Bronchial epithelial cell (primary cell): ENCODE results near the gene NREP. TPM values are rescaled to one million over a fixed set of nuclear protein-coding genes. Genes with fewer than 3 reads are reported as not detected.
A peak's percentile ranks its signal among the peaks of the same experiment; 100 is the strongest.

Experiments used
- DNase-seq: peaks from one replicate; pipeline ENCODE4 v3.0.0-alpha.2; 2010; ENCODE audit warnings: low read depth
- FAIRE-seq: peaks from 2 replicates; lab custom pipeline; 2011; peaks lifted over from hg19 to GRCh38; lab: Jason Lieb, UNC
- H3K27me3 ChIP-seq: 2 replicates; pipeline ENCODE4 v1.5.1; 2011; ENCODE audit warnings: low read length; ENCODE audit not compliant: control insufficient read depth, insufficient read depth
- H3K36me3 ChIP-seq: 2 replicates; pipeline ENCODE4 v1.5.1; 2011; ENCODE audit warnings: low read length; ENCODE audit not compliant: control insufficient read depth, insufficient read depth
- H3K4me3 ChIP-seq: 2 replicates; pipeline ENCODE4 v1.5.1; 2011; ENCODE audit warnings: mild to moderate bottlenecking, low read depth, low read length, control low read depth
- total RNA-seq: library from RNA; depleted of rRNA; stranded (reverse); fragments of >200 nt; gene quantifications from 2 replicates; pipeline ENCODE4 v1.2.1, GENCODE V29; 2014
- TF ChIP-seq, protein P1 (sequence below): IDR thresholded peaks from 2 replicates; pipeline ENCODE4 v1.5.1; 2011; ENCODE audit warnings: mild to moderate bottlenecking, moderate library complexity, low read length, control low read depth, inconsistent platforms; ENCODE audit not compliant: insufficient read depth, severe bottlenecking

NREP gene
- total RNA-seq, 1 donor from 2014 or later = 5.0 TPM

DNA sequence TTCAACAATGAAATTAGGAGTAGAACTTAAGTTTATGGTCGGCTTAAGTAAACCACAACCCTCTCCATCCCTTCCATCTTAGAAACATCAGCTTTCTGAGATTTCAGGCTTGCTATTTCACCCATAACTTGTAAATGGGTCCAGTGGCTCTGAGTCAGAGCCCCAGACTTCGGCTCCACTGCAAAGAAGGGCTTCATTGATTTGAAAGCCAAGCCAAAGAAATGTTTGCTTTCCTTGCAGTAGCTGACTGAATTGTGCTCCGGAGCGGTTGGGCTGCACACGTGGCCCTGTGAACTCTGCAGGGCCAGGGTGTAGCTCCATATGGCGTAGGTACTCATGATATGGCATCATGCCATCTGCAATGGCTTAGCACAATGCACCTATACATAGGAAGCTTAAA is 57.0 kb downstream of the NREP start:
- DNase-seq (peak; percentile 29), FAIRE-seq (no peak)
- Histone ChIP-seq H3K27me3 (no peaks in the 10 kb centered on the region), H3K4me3 (no peak overlapping the region), H3K36me3 (no peaks in the 10 kb centered on the region)
- TF ChIP-seq, protein P1, sequence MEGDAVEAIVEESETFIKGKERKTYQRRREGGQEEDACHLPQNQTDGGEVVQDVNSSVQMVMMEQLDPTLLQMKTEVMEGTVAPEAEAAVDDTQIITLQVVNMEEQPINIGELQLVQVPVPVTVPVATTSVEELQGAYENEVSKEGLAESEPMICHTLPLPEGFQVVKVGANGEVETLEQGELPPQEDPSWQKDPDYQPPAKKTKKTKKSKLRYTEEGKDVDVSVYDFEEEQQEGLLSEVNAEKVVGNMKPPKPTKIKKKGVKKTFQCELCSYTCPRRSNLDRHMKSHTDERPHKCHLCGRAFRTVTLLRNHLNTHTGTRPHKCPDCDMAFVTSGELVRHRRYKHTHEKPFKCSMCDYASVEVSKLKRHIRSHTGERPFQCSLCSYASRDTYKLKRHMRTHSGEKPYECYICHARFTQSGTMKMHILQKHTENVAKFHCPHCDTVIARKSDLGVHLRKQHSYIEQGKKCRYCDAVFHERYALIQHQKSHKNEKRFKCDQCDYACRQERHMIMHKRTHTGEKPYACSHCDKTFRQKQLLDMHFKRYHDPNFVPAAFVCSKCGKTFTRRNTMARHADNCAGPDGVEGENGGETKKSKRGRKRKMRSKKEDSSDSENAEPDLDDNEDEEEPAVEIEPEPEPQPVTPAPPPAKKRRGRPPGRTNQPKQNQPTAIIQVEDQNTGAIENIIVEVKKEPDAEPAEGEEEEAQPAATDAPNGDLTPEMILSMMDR = no peak

DNA sequence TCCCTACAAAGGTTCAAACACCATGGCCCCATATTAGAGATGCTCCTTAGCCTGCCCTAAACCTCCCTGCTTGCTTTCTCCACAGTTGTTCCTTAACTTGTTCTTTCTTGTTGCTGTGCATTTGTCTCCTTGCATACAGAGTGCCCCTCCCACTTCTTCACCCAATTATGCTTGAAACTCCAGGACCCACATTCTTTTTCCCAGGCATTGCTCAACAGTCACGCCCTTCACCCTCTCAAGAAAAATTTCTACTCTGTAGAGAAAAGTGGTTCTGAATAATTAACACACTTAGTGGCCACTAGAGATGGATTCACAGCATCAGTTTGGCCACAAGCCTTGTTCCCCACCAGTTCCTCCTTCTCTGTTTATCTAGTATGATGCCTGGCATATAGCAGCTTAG is 57.7 kb downstream of the NREP start:
- no peak overlapping the region for H3K4me3 ChIP-seq
- TF ChIP-seq, protein P1 = no peak
- H3K27me3 ChIP-seq = no peaks in the 10 kb centered on the region
- DNase-seq (peak; percentile 63), FAIRE-seq (no peak)
- H3K36me3 ChIP-seq = no peaks in the 10 kb centered on the region

- DNase-seq (peak; percentile 38), FAIRE-seq (no peak)
- H3K27me3 ChIP-seq = no peaks in the 10 kb centered on the region
- H3K4me3 ChIP-seq = no peak overlapping the region
- TF ChIP-seq, protein P1 = no peak
- H3K36me3 ChIP-seq = no peaks in the 10 kb centered on the region
Observed at GRCh38 chr5:111697881-111698757, 58.9 kb downstream of the NREP start.

DNA sequence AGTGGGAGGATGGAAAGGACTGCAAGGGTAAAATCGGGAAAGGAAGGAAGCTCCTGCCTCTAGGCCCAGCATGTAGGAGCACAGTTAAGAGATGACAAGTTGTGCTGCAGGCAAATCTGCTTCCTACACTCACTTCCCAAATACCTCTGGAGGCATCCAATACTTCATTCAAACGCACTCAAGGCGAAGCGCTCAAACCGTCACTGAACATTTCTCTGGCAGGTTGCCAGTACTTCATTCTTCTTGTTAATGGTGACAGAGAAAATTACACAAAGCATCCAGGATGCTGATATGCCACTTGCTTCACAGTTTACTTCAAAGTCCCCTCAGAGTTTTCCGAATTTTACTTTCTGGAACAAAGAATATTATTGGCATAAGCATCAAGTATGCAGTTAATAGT is 59.8 kb downstream of the NREP start:
- no peaks in the 10 kb centered on the region for H3K36me3 ChIP-seq
- FAIRE-seq (peak; percentile 36), DNase-seq (peak; percentile 32)
- TF ChIP-seq, protein P1 = no peak
- H3K27me3 ChIP-seq = no peaks in the 10 kb centered on the region
- no peak overlapping the region for H3K4me3 ChIP-seq

DNA sequence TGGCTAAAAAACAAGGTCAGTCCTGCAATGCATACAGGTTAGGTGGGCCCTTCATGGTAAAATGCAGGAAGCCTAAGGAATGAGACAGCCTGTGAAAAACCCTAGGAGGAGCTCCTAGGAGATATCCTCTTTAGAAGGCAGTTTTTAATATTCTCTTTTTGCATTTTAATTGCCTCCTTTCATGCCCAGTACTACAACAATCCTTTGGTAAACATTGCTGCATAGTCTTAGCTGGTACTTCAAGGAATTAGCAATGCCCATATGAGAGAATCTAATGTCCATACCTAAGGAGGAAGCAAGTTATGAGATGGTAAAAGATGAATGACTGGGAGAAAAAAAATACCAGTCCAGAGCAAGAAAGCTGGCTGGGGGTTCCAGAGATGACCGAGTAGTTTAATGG is 61.0 kb downstream of the NREP start:
- Histone ChIP-seq H3K4me3 (no peak overlapping the region), H3K27me3 (no peaks in the 10 kb centered on the region), H3K36me3 (no peaks in the 10 kb centered on the region)
- TF ChIP-seq, protein P1 = no peak
- DNase-seq = no peak
- FAIRE-seq = no peak

DNA sequence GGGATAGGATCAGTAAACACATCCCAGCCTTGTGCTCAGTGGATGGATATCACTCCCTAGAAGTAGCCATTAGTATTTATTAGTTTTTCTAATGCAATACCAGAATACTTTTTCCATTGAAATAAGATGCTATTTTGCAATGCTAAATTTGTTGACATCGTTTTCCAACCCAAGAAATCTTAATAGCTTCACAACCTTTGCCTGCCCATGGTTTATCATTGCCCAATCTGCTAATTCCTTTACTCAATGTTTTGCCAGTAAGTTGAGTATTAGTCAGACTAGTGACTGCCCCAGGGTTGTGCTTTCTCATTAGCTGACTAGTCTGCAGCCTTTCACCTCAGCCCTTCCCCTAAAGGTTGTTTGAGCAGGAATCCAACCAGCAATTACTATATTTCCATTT is 62.9 kb downstream of the NREP start:
- DNase-seq (peak; percentile 94), FAIRE-seq (no peak)
- no peaks in the 10 kb centered on the region for H3K27me3 ChIP-seq
- no peak overlapping the region for H3K4me3 ChIP-seq
- TF ChIP-seq, protein P1 = no peak
- no peaks in the 10 kb centered on the region for H3K36me3 ChIP-seq
